Activated T-helper 1 cell treated with anti-CD3 and anti-CD28 coated beads, Interleukin-12 subunit alpha, Interleukin-12 subunit beta, Interleukin-2, Interleukin-4 antibody, amounts not matched to agents 30 ng/mL and 10 ng/mL and 1 ng/mL, durations not matched to agents 14 hours and 24 hours and 36 hours (primary cell): ENCODE data around the gene CLHC1. TPM values are rescaled to one million over a fixed set of nuclear protein-coding genes. Genes with fewer than 3 reads are reported as not detected.

Source experiments
- DNase-seq: peaks from one replicate; pipeline ENCODE4 v3.0.0; 2021; ENCODE audit warnings: low spot score
- H3K27ac Mint-ChIP-seq: one replicate; pipeline ENCODE4 v1.8.0; 2021; ENCODE audit warnings: mild to moderate bottlenecking, mixed read lengths
- H3K27me3 Mint-ChIP-seq: one replicate; pipeline ENCODE4 v1.8.0; 2022; ENCODE audit warnings: mild to moderate bottlenecking, moderate library complexity, mixed read lengths; ENCODE audit not compliant: insufficient read depth
- H3K36me3 Mint-ChIP-seq: one replicate; pipeline ENCODE4 v1.8.0; 2021; ENCODE audit warnings: low read depth, mixed read lengths
- H3K4me1 Mint-ChIP-seq: one replicate; pipeline ENCODE4 v1.8.0; 2021; ENCODE audit warnings: low read depth, mixed read lengths
- H3K4me3 Mint-ChIP-seq: one replicate; pipeline ENCODE4 v1.8.0; 2021; ENCODE audit warnings: mild to moderate bottlenecking, moderate library complexity, mixed read lengths
- H3K9me3 Mint-ChIP-seq: one replicate; pipeline ENCODE4 v1.8.0; 2021; ENCODE audit warnings: mixed read lengths
- intact Hi-C: fragments of 100-400 bp; cut with micrococcal nuclease; formaldehyde crosslinking; loops from one replicate; pipeline ENCODE4 v1.15.1; 2024
- total RNA-seq: library from RNA; stranded (reverse); gene quantifications from 2 replicates; pipeline ENCODE4 v1.2.3, GENCODE V29; 2022

The CLHC1 gene
- total RNA-seq, 1 donor from 2014 or later = 12.3 TPM

GRCh38 chr2:55161295-55162210, 70.5 kb downstream of the CLHC1 start:
- Mint-ChIP-seq H3K36me3 (no peaks in the 10 kb centered on the region), H3K27ac (no peak overlapping the region), H3K4me3 (no peak overlapping the region), H3K9me3 (no peaks in the 10 kb centered on the region), H3K27me3 (peaks cover 4% of the 10 kb centered on the region), H3K4me1 (peaks cover 13% of the 10 kb centered on the region)
- no peak for DNase-seq
- intact Hi-C loops = no loop called here

- Mint-ChIP-seq H3K36me3 (no peaks in the 10 kb centered on the region), H3K9me3 (no peaks in the 10 kb centered on the region), H3K4me3 (no peak overlapping the region), H3K4me1 (peaks cover 13% of the 10 kb centered on the region), H3K27ac (no peak overlapping the region), H3K27me3 (peaks cover 4% of the 10 kb centered on the region)
- no peak for DNase-seq
- intact Hi-C loops = no loop called here
These were observed 71.7 kb downstream of the CLHC1 start for GRCh38 chr2:55160422-55160821.

GRCh38 chr2:55159752-55160151, 72.3 kb downstream of the CLHC1 start:
- intact Hi-C loops = no loop called here
- Mint-ChIP-seq H3K36me3 (no peaks in the 10 kb centered on the region), H3K27ac (no peak overlapping the region), H3K4me3 (no peak overlapping the region), H3K9me3 (no peaks in the 10 kb centered on the region), H3K27me3 (peaks cover 4% of the 10 kb centered on the region), H3K4me1 (peaks cover 13% of the 10 kb centered on the region)
- no peak for DNase-seq

- no peaks in the 10 kb centered on the region for H3K9me3 Mint-ChIP-seq
- no peak overlapping the region for H3K4me3 Mint-ChIP-seq
- H3K36me3 Mint-ChIP-seq = no peaks in the 10 kb centered on the region
- peaks cover 13% of the 10 kb centered on the region for H3K4me1 Mint-ChIP-seq
- no peak for DNase-seq
- no peak overlapping the region for H3K27ac Mint-ChIP-seq
- intact Hi-C loops = no loop called here
- peaks cover 4% of the 10 kb centered on the region for H3K27me3 Mint-ChIP-seq
These were observed 72.9 kb downstream of the CLHC1 start for GRCh38 chr2:55159037-55159651.

- no peak overlapping the region for H3K4me3 Mint-ChIP-seq
- H3K27me3 Mint-ChIP-seq = peaks cover 4% of the 10 kb centered on the region
- no peak for DNase-seq
- intact Hi-C loops = no loop called here
- no peaks in the 10 kb centered on the region for H3K9me3 Mint-ChIP-seq
- H3K27ac Mint-ChIP-seq = no peak overlapping the region
- no peaks in the 10 kb centered on the region for H3K36me3 Mint-ChIP-seq
- H3K4me1 Mint-ChIP-seq = peaks cover 13% of the 10 kb centered on the region
These were observed 73.8 kb downstream of the CLHC1 start for GRCh38 chr2:55158111-55158814.

GRCh38 chr2:55157474-55157884, 74.6 kb downstream of the CLHC1 start:
- DNase-seq = no peak
- Mint-ChIP-seq H3K27me3 (peaks cover 4% of the 10 kb centered on the region), H3K4me3 (no peak overlapping the region), H3K36me3 (no peaks in the 10 kb centered on the region), H3K4me1 (peaks cover 13% of the 10 kb centered on the region), H3K27ac (no peak overlapping the region), H3K9me3 (no peaks in the 10 kb centered on the region)
- intact Hi-C loops = no loop called here

- H3K4me3 Mint-ChIP-seq = no peak overlapping the region
- intact Hi-C loops = no loop called here
- no peak for DNase-seq
- peaks cover 4% of the 10 kb centered on the region for H3K27me3 Mint-ChIP-seq
- no peak overlapping the region for H3K27ac Mint-ChIP-seq
- peaks cover 13% of the 10 kb centered on the region for H3K4me1 Mint-ChIP-seq
- no peaks in the 10 kb centered on the region for H3K36me3 Mint-ChIP-seq
- H3K9me3 Mint-ChIP-seq = no peaks in the 10 kb centered on the region
These were observed 75.1 kb downstream of the CLHC1 start for GRCh38 chr2:55156984-55157383.

- DNase-seq = no peak
- Mint-ChIP-seq H3K27me3 (peaks cover 4% of the 10 kb centered on the region), H3K27ac (no peak overlapping the region), H3K4me1 (peaks cover 13% of the 10 kb centered on the region), H3K4me3 (no peak overlapping the region), H3K9me3 (no peaks in the 10 kb centered on the region), H3K36me3 (no peaks in the 10 kb centered on the region)
- intact Hi-C loops = no loop called here
These were observed 75.8 kb downstream of the CLHC1 start for GRCh38 chr2:55156326-55156725.

GRCh38 chr2:55155764-55156281, 76.3 kb downstream of the CLHC1 start:
- Mint-ChIP-seq H3K27ac (no peak overlapping the region), H3K36me3 (no peaks in the 10 kb centered on the region), H3K9me3 (no peaks in the 10 kb centered on the region), H3K27me3 (peaks cover 4% of the 10 kb centered on the region), H3K4me1 (peaks cover 13% of the 10 kb centered on the region), H3K4me3 (no peak overlapping the region)
- DNase-seq = no peak
- intact Hi-C loops = no loop called here

- DNase-seq = no peak
- Mint-ChIP-seq H3K27ac (no peak overlapping the region), H3K27me3 (peaks cover 1% of the 10 kb centered on the region), H3K9me3 (no peaks in the 10 kb centered on the region), H3K4me1 (peaks cover 13% of the 10 kb centered on the region), H3K4me3 (no peak overlapping the region), H3K36me3 (no peaks in the 10 kb centered on the region)
- intact Hi-C loops = no loop called here
These were observed 76.9 kb downstream of the CLHC1 start for GRCh38 chr2:55155206-55155605.

- no peak overlapping the region for H3K4me3 Mint-ChIP-seq
- no peaks in the 10 kb centered on the region for H3K36me3 Mint-ChIP-seq
- H3K9me3 Mint-ChIP-seq = no peaks in the 10 kb centered on the region
- peaks cover 13% of the 10 kb centered on the region for H3K4me1 Mint-ChIP-seq
- no peak for DNase-seq
- no peaks in the 10 kb centered on the region for H3K27me3 Mint-ChIP-seq
- H3K27ac Mint-ChIP-seq = no peak overlapping the region
- intact Hi-C loops = no loop called here
These were observed 77.5 kb downstream of the CLHC1 start for GRCh38 chr2:55154525-55155030.

GRCh38 chr2:55153584-55154299, 78.4 kb downstream of the CLHC1 start:
- H3K27me3 Mint-ChIP-seq = no peaks in the 10 kb centered on the region
- no peak overlapping the region for H3K27ac Mint-ChIP-seq
- H3K4me1 Mint-ChIP-seq = peaks cover 13% of the 10 kb centered on the region
- no peaks in the 10 kb centered on the region for H3K9me3 Mint-ChIP-seq
- no peaks in the 10 kb centered on the region for H3K36me3 Mint-ChIP-seq
- no peak for DNase-seq
- no peak overlapping the region for H3K4me3 Mint-ChIP-seq
- intact Hi-C loops = no loop called here
